H1 (cell line): ENCODE results near the gene R3HDM2. TPM values are rescaled to one million over a fixed set of nuclear protein-coding genes. Genes with fewer than 3 reads are reported as not detected.

Experiments
- CTCF ChIA-PET: fragments of 300-600 bp; sonication (Branson Sonifier 250); formaldehyde crosslinking; loops from one replicate; lab custom pipeline; 2021; ENCODE audit not compliant: partially characterized antibody; lab: Charles Lee
- POLR2A ChIA-PET: fragments of 300-600 bp; sonication (Branson Sonifier 250); formaldehyde crosslinking; loops from one replicate; lab custom pipeline; 2021; ENCODE audit warnings: inconsistent platforms; ENCODE audit not compliant: partially characterized antibody; lab: Charles Lee
- DNase-seq, 2 experiments: peaks; one replicate each; pipeline versions ENCODE4 v3.0.0 to v3.0.0-alpha.2; 2010 to 2022; ENCODE audit warnings: low spot score in 2 of 2, low read depth in 1 of 2, mixed read lengths in 1 of 2
- FAIRE-seq: peaks from 2 replicates; lab custom pipeline; 2011; peaks lifted over from hg19 to GRCh38; lab: Jason Lieb, UNC
- H2AFZ ChIP-seq: 2 replicates; pipeline ENCODE4 v1.8.1; 2012; ENCODE audit warnings: low read length, inconsistent platforms
- H2AK5ac ChIP-seq: 2 replicates; pipeline ENCODE4 v1.6.1; 2013; ENCODE audit warnings: low read depth, low read length
- H2BK120ac ChIP-seq: replicated peaks from 2 replicates; pipeline ENCODE3; 2013; ENCODE audit warnings: low read depth, low read length, inconsistent platforms
- H2BK12ac ChIP-seq: 2 replicates; pipeline ENCODE4 v1.6.1; 2013; ENCODE audit warnings: low read depth, low read length
- H2BK15ac ChIP-seq: 2 replicates; pipeline ENCODE4 v1.6.1; 2013; ENCODE audit warnings: low read length
- H2BK20ac ChIP-seq: 2 replicates; pipeline ENCODE4 v1.6.1; 2013; ENCODE audit warnings: low read length
- H2BK5ac ChIP-seq: 2 replicates; pipeline ENCODE4 v1.6.1; 2013; ENCODE audit warnings: low read depth, low read length
- H3K14ac ChIP-seq: 2 replicates; pipeline ENCODE4 v1.6.1; 2013; ENCODE audit warnings: inconsistent platforms; ENCODE audit not compliant: insufficient read length
- H3K18ac ChIP-seq: 2 replicates; pipeline ENCODE4 v1.6.1; 2013; ENCODE audit warnings: low read length; ENCODE audit errors: extremely low read depth
- H3K23ac ChIP-seq: 2 replicates; pipeline ENCODE4 v1.6.1; 2013; ENCODE audit warnings: inconsistent platforms; ENCODE audit not compliant: insufficient read length
- H3K23me2 ChIP-seq: 2 replicates; pipeline ENCODE4 v1.6.1; 2013; ENCODE audit warnings: low read depth, low read length
- H3K27ac ChIP-seq: 2 replicates; pipeline ENCODE4 v1.6.1; 2011; ENCODE audit warnings: low read depth, low read length, inconsistent platforms
- H3K27me3 ChIP-seq, 4 experiments: replicated peaks in 1 of 4; 1 replicate in 1 of 4; 2 replicates in 3 of 4; pipeline versions ENCODE4 v1.6.1 to v1.8.1; 2011 to 2013; ENCODE audit warnings: low read length in 3 of 4, mild to moderate bottlenecking in 3 of 4, inconsistent platforms in 2 of 4, mixed read lengths in 2 of 4, moderate library complexity in 1 of 4; ENCODE audit not compliant: control insufficient read depth in 3 of 4, insufficient read depth in 3 of 4; ENCODE audit errors: extremely low read depth in 1 of 4
- H3K36me3 ChIP-seq, 4 experiments: 2 replicates each; pipeline versions ENCODE4 v1.6.1 to v1.8.1; 2011 to 2013; ENCODE audit warnings: mild to moderate bottlenecking in 4 of 4, low read length in 3 of 4, moderate library complexity in 2 of 4, control low read depth in 1 of 4, inconsistent platforms in 1 of 4; ENCODE audit not compliant: insufficient read depth in 4 of 4, control insufficient read depth in 2 of 4
- H3K4ac ChIP-seq: replicated peaks from 2 replicates; pipeline ENCODE3; 2013; ENCODE audit warnings: low read length, low read depth, mixed read lengths, inconsistent platforms; ENCODE audit not compliant: insufficient read length
- H3K4me1 ChIP-seq, 4 experiments: replicated peaks in 1 of 4; 1 replicate in 1 of 4; 2 replicates in 3 of 4; pipeline versions ENCODE4 v1.6.1 to v1.8.1; 2011 to 2013; ENCODE audit warnings: low read length in 3 of 4, inconsistent platforms in 2 of 4, mixed read lengths in 1 of 4; ENCODE audit not compliant: insufficient read depth in 4 of 4, control insufficient read depth in 3 of 4
- H3K4me2 ChIP-seq, 2 experiments: 2 replicates each; pipeline versions ENCODE4 v1.6.1 to v1.8.1; 2011 to 2013; ENCODE audit warnings: low read depth in 2 of 2, low read length in 2 of 2, control low read depth in 1 of 2, inconsistent platforms in 1 of 2, mild to moderate bottlenecking in 1 of 2; ENCODE audit not compliant: insufficient read depth in 1 of 2
- H3K4me3 ChIP-seq, 4 experiments: fragments of 200-600, 300-600 bp in 1 of 4; sonication (generic), shearing (Covaris generic), sonication (Bioruptor Twin) in 1 of 4; 2 replicates each; pipeline versions ENCODE4 v1.5.1 to v1.8.1; 2011 to 2016; ENCODE audit warnings: low read length in 4 of 4, low read depth in 3 of 4, control low read depth in 2 of 4, inconsistent platforms in 2 of 4, mild to moderate bottlenecking in 2 of 4, mixed read lengths in 1 of 4, moderate library complexity in 1 of 4; ENCODE audit not compliant: insufficient read depth in 2 of 4; ENCODE audit errors: extremely low read depth in 1 of 4
- H3K56ac ChIP-seq: replicated peaks from 2 replicates; pipeline ENCODE3; 2013; ENCODE audit warnings: low read depth, mild to moderate bottlenecking, mixed read lengths, low read length, inconsistent platforms; ENCODE audit not compliant: insufficient read length
- H3K79me1 ChIP-seq: 2 replicates; pipeline ENCODE4 v1.6.1; 2013; ENCODE audit warnings: low read depth, low read length, control low read depth
- H3K79me2 ChIP-seq, 2 experiments: 2 replicates each; pipeline versions ENCODE4 v1.6.1 to v1.8.1; 2012 to 2013; ENCODE audit warnings: low read length in 2 of 2, mild to moderate bottlenecking in 2 of 2, inconsistent platforms in 1 of 2; ENCODE audit not compliant: insufficient read depth in 2 of 2, control insufficient read depth in 1 of 2
- H3K9ac ChIP-seq, 4 experiments: replicated peaks in 1 of 4; 1 replicate in 1 of 4; 2 replicates in 3 of 4; pipeline versions ENCODE4 v1.6.1 to v1.8.1; 2011 to 2013; ENCODE audit warnings: low read depth in 3 of 4, low read length in 3 of 4, control low read depth in 2 of 4, mild to moderate bottlenecking in 2 of 4, moderate library complexity in 2 of 4, inconsistent platforms in 1 of 4; ENCODE audit errors: extremely low read depth in 1 of 4
- H3K9me3 ChIP-seq, 2 experiments: 2 replicates each; pipeline versions ENCODE4 v1.6.1 to v1.8.1; 2012 to 2013; ENCODE audit warnings: mild to moderate bottlenecking in 2 of 2, moderate library complexity in 2 of 2, control low read depth in 1 of 2, inconsistent platforms in 1 of 2, low read depth in 1 of 2, low read length in 1 of 2, mixed read lengths in 1 of 2; ENCODE audit not compliant: insufficient read depth in 2 of 2
- H4K20me1 ChIP-seq, 2 experiments: replicated peaks in 1 of 2; 2 replicates each; pipeline versions ENCODE3 to v1.8.1; 2011 to 2013; ENCODE audit warnings: inconsistent platforms in 2 of 2, low read length in 2 of 2, mild to moderate bottlenecking in 1 of 2; ENCODE audit not compliant: insufficient read depth in 2 of 2, control insufficient read depth in 1 of 2
- H4K5ac ChIP-seq: 2 replicates; pipeline ENCODE4 v1.6.1; 2013; ENCODE audit warnings: low read length, low read depth, mixed read lengths, inconsistent platforms; ENCODE audit not compliant: insufficient read length
- H4K8ac ChIP-seq: 2 replicates; pipeline ENCODE4 v1.8.0; 2013; ENCODE audit warnings: mild to moderate bottlenecking, moderate library complexity, low read length, inconsistent platforms; ENCODE audit not compliant: insufficient read depth; ENCODE audit errors: extremely low read depth
- H4K91ac ChIP-seq: replicated peaks from 2 replicates; pipeline ENCODE3; 2013; ENCODE audit warnings: low read length, mixed read lengths, inconsistent platforms; ENCODE audit not compliant: insufficient read length
- ATF3 ChIP-seq: IDR thresholded peaks from 2 replicates; pipeline ENCODE4 v1.6.1; 2011; ENCODE audit warnings: low read depth, mild to moderate bottlenecking, low read length; ENCODE audit not compliant: insufficient read depth
- BRCA1 ChIP-seq: IDR thresholded peaks from 2 replicates; pipeline ENCODE4 v1.6.1; 2012; ENCODE audit warnings: low read depth, low read length, improper control_type of control experiment
- CHD2 ChIP-seq: IDR thresholded peaks from 2 replicates; pipeline ENCODE4 v1.6.1; 2012; ENCODE audit warnings: low read length, improper control_type of control experiment
- CTBP2 ChIP-seq: IDR thresholded peaks from 2 replicates; pipeline ENCODE4 v1.7.0; 2011; ENCODE audit warnings: borderline replicate concordance, mild to moderate bottlenecking, moderate library complexity, mixed read lengths, low read length; ENCODE audit not compliant: insufficient read depth, insufficient read length
- EP300 ChIP-seq, 2 experiments: IDR thresholded peaks; 1 replicate in 1 of 2; 2 replicates in 1 of 2; pipeline ENCODE4 v1.6.1; 2011 to 2012; ENCODE audit warnings: low read depth in 2 of 2, low read length in 2 of 2, mild to moderate bottlenecking in 2 of 2, borderline replicate concordance in 1 of 2, inconsistent platforms in 1 of 2, moderate library complexity in 1 of 2
- GABPA ChIP-seq: IDR thresholded peaks from 2 replicates; pipeline ENCODE4 v1.6.1; 2011; ENCODE audit warnings: mild to moderate bottlenecking, low read length, moderate library complexity, borderline replicate concordance; ENCODE audit not compliant: insufficient read depth
- RNF2 ChIP-seq: fragments of 200-900, 300-1000 bp; sonication (generic); IDR thresholded peaks from 2 replicates; pipeline ENCODE4 v1.7.1; 2016; ENCODE audit warnings: borderline replicate concordance, low read depth, mild to moderate bottlenecking, antibody characterized with exemption, low read length; ENCODE audit not compliant: poor library complexity, severe bottlenecking; ENCODE audit errors: missing control alignments
- RXRA ChIP-seq: IDR thresholded peaks from 2 replicates; pipeline ENCODE4 v1.6.1; 2011; ENCODE audit warnings: low read depth, mild to moderate bottlenecking, low read length, moderate library complexity; ENCODE audit not compliant: insufficient read depth
- ZNF274 ChIP-seq: IDR thresholded peaks from 2 replicates; pipeline ENCODE4 v1.7.0; 2012; ENCODE audit warnings: low read length, borderline replicate concordance; ENCODE audit errors: extremely low read depth
- WGBS, 2 experiments: shearing (Covaris generic) in 1 of 2; methylation state at CpG; one replicate each; pipeline versions ENCODE4 v1.1.6 to v1.1.7; 2013 to 2015; ENCODE audit warnings: low lambda C conversion rate in 2 of 2, mixed read lengths in 2 of 2, inconsistent platforms in 1 of 2, low coverage in 1 of 2, missing lambda C conversion rate in 1 of 2; ENCODE audit not compliant: insufficient replicate concordance in 2 of 2, insufficient coverage in 1 of 2, insufficient read length in 1 of 2; ENCODE audit errors: extremely low coverage in 1 of 2, missing lambda C conversion rate in 1 of 2; 5-methylcytosine and 5-hydroxymethylcytosine counted together
- polyA plus RNA-seq, 7 experiments: library from polyadenylated mRNA; depleted of rRNA in 3 of 7; stranded (reverse) in 5 of 7; unstranded in 2 of 7; fragments of >200 nt in 5 of 7; fragments of 200-250 nt in 2 of 7; gene quantifications; 1 replicate in 5 of 7; 2 replicates in 1 of 7; 4 replicates in 1 of 7; pipeline versions ENCODE4 v1.2.1 to v1.2.3, GENCODE V29; 2011 to 2013; ENCODE audit warnings: missing spikeins in 2 of 7, mixed read lengths in 2 of 7
- total RNA-seq: library from RNA; stranded (reverse); fragmentation: NEBNext Ultra II Directional; extraction: Animal tissue kit (Norgen Biotek cat#: 25700); gene quantifications from 2 replicates; pipeline ENCODE4 v1.2.1, GENCODE V29; 2021

R3HDM2 gene
- total and polyA plus RNA-seq, 2 of the 8 experiments (the other 6 are each of a cell fraction or from before 2014, with no cell fraction given), result 25.6 to 27.0 TPM

DNA sequence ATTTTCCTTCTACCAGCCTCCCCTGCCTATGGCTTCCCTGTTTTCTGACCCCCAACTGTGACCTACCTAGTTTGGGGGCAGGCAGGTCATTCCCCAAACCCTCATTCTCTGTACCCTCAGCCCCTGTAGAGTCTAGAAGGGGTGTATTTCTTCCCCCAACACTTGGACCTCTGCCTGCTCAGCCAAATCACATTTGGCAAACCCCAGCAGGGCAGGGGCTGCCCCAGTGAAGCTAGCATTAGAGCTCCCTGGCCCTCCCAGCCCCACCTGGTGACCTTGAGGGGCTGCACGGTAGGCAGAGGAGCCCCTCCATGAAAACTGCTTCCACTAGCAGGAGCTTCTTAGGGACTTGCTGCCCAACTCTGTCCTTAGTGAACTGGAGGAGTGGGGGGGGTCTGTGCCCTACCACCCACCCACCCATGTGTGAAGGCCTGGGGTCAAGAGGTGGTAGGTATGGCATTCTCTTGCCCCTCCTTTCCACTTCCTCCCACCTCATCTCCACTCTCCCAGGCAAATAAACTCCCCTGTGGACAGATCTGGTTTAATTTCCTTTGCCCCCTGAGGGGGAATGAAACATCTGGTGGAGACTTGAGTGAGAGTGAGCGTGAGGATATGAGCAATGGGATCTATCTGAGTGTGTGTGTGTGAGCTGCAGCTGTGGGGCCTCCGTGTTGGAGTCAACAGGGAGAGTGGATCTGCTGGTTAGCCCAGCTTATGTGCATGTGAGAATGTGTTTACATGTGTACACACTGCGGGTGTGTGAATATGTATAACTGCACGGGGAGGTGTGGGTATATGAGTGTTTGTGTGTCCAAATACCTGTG lies 212.6 kb downstream of the R3HDM2 start:
- peak overlapping the region in 1 of 2 experiments; percentile 91; a peak in 1 of 4 replicates for H3K4me2 ChIP-seq
- ChIA-PET CTCF (interaction anchor here (0.9 to 10.1 kb wide), 3 partner anchors 21 to 45 kb away, joined by 3 to 726 read pairs (median 3); partner anchors contain the start of genes SHMT2 and STAC3), POLR2A (interaction anchor here (0.9 to 8.8 kb wide), 5 partner anchors 17 to 269 kb away, joined by 3 to 686 read pairs (median 4); partner anchors contain the start of genes INHBE, MARS1 and SHMT2)
- H3K56ac ChIP-seq, result no peak overlapping the region
- H4K20me1 ChIP-seq, result peaks cover 13 to 38% of the 10 kb centered on the region in 2 experiments
- DNase-seq (peak in 1 of 2 experiments; percentile 49), FAIRE-seq (no peak)
- H3K79me2 ChIP-seq, result no peaks in the 10 kb centered on the region
- H2AFZ ChIP-seq, result no peak overlapping the region
- no peaks in the 10 kb centered on the region for H3K79me1 ChIP-seq
- peaks cover 7% of the 10 kb centered on the region; the same call in 1 of the 2 replicates for H3K23me2 ChIP-seq
- H3K36me3 ChIP-seq, result no peaks in the 10 kb centered on the region
- peaks cover 9 to 62% (median 45%) of the 10 kb centered on the region in 4 experiments for H3K4me1 ChIP-seq
- peak overlapping the region; percentile 45 for H4K91ac ChIP-seq
- H3K14ac ChIP-seq, result no peak overlapping the region
- no peak overlapping the region for H3K18ac ChIP-seq
- no peak overlapping the region; the same call in 1 of the 2 replicates for H2BK5ac ChIP-seq
- H2AK5ac ChIP-seq, result peak overlapping the region; percentile 82
- no peak overlapping the region for H3K4me3 ChIP-seq
- H4K8ac ChIP-seq, result no peak overlapping the region
- H3K27ac ChIP-seq, result no peak overlapping the region
- H3K27me3 ChIP-seq, result peaks cover 78 to 94% (median 92%) of the 10 kb centered on the region in 4 experiments
- peak overlapping the region; percentile 19 for H2BK120ac ChIP-seq
- no peak overlapping the region for H3K9ac ChIP-seq
- WGBS, 2 experiments, result 54% methylated on average over 5 of the region's 5 CpGs; no CpG with 5 or more reads in 1 of the 2 experiments
- no peak overlapping the region for H4K5ac ChIP-seq
- no peak overlapping the region for H2BK20ac ChIP-seq
- H3K9me3 ChIP-seq, result no peaks in the 10 kb centered on the region
- H2BK12ac ChIP-seq, result 0 out of 2 replicates have a peak overlapping the region, but pooled peaks have one; percentile 84
- peak overlapping the region; percentile 98; the same call in 1 of the 2 replicates for H2BK15ac ChIP-seq
- no peak overlapping the region for H3K23ac ChIP-seq
- no peak overlapping the region for H3K4ac ChIP-seq
- TF ChIP-seq ATF3, result no peak
- TF ChIP-seq EP300 (IDR thresholded peaks at IDR 0.05; ENCODE audit: borderline replicate concordance in 1 of 2, low read depth in 2 of 2, low read length in 2 of 2), result no peak
- no peak for TF ChIP-seq RNF2
- TF ChIP-seq RXRA, result no peak
- no peak for TF ChIP-seq GABPA
- TF ChIP-seq CHD2, result no peak
- TF ChIP-seq BRCA1, result no peak
- TF ChIP-seq ZNF274, result no peak
- TF ChIP-seq CTBP2, result no peak
